Peyer's patch (tissue), 4 donors: ENCODE results near the gene ST7.

Source experiments
- CTCF ChIP-seq, 6 experiments: fragments of 450-650 bp in 4 of 6; fragments of 200-600 bp in 2 of 6; sonication (generic) in 1 of 6; IDR thresholded peaks; one replicate each; pipeline ENCODE4 v1.5.1; 2017 to 2019; ENCODE audit warnings: antibody characterized with exemption in 6 of 6, mild to moderate bottlenecking in 3 of 6, moderate library complexity in 1 of 6
- POLR2A ChIP-seq, 2 donors: fragments of 450-650 bp; IDR thresholded peaks; one replicate each; pipeline ENCODE4 v1.5.1; 2017; ENCODE audit warnings: antibody characterized with exemption in 2 of 2, mild to moderate bottlenecking in 2 of 2, moderate library complexity in 2 of 2

GRCh38 chr7:117183729-117184128, 230.4 kb downstream of the ST7 start:
- TF ChIP-seq CTCF (IDR thresholded peaks at IDR 0.05) (no peak), POLR2A (IDR thresholded peaks at IDR 0.05) (no peak)
